ENCODE results near the gene FXYD4. TPM values are rescaled to one million over a fixed set of nuclear protein-coding genes. Genes with fewer than 3 reads are reported as not detected.

The FXYD4 gene
- total RNA-seq, 2 donors from 2014 or later = not detected

DNA sequence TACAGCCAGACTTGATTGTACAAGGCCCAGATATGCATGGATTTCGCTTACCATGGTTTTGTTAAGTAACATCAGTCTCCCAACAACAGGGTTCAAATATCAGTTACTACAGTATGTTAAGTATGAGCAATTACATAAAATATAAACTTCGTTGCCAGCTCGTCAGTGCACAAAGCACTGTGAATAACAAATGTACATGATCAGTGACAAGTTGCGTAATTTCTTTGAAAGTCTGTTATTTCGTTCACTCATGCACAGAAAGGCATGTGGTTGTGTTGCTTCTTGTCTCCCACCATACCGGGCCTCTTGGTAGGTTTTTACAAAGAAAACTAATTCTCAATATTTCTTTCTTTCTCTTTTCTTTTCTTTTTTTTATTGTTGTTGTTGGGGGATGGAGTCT lies 53.0 kb downstream of the FXYD4 start:
- Histone ChIP-seq H3K36me3 (replicated peaks in 1 of 2; ENCODE audit: insufficient read depth in 1 of 2, low read depth in 2 of 2) (no peaks in the 10 kb centered on the region), H3K9me3 (no peaks in the 10 kb centered on the region), H3K4me1 (peaks cover 15% of the 10 kb centered on the region), H3K27me3 (no peaks in the 10 kb centered on the region), H3K4me3 (no peak overlapping the region), H3K27ac (no peak overlapping the region)
- no peak for DNase-seq
- TF ChIP-seq, protein P1, sequence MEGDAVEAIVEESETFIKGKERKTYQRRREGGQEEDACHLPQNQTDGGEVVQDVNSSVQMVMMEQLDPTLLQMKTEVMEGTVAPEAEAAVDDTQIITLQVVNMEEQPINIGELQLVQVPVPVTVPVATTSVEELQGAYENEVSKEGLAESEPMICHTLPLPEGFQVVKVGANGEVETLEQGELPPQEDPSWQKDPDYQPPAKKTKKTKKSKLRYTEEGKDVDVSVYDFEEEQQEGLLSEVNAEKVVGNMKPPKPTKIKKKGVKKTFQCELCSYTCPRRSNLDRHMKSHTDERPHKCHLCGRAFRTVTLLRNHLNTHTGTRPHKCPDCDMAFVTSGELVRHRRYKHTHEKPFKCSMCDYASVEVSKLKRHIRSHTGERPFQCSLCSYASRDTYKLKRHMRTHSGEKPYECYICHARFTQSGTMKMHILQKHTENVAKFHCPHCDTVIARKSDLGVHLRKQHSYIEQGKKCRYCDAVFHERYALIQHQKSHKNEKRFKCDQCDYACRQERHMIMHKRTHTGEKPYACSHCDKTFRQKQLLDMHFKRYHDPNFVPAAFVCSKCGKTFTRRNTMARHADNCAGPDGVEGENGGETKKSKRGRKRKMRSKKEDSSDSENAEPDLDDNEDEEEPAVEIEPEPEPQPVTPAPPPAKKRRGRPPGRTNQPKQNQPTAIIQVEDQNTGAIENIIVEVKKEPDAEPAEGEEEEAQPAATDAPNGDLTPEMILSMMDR (IDR thresholded peaks at IDR 0.05) = no peak
- no peak for TF ChIP-seq POLR2A (IDR thresholded peaks at IDR 0.05)
- ATAC-seq = no peak
- 86 to 88% methylated on average over 6 of the region's 6 CpGs for WGBS, 2 donors
- intact Hi-C loops (cut with DNase I) = no loop called here

Small RNAs within 50 kb of the gene (small RNA-seq; reads per million reads assigned to genes)
- gene RNU6ATAC11P (not detected), gene SNORD3J (0.99 reads per million, percentile 38 among the genes with 10 or more reads in this experiment)

Other genes starting within 250 kb of the FXYD4 start
- gene CSGALNACT2, start 233.2 kb upstream of the FXYD4 start, total RNA-seq = 1 to 10 TPM; 6.9 to 9.6 TPM
- 1 to 10 TPM in 1 of 2 donors, under 1 TPM in 1; 0.66 to 2.6 TPM for gene RASGEF1A, start 104.6 kb upstream of the FXYD4 start, total RNA-seq
- gene HNRNPF, start 37.5 kb downstream of the FXYD4 start, total RNA-seq = 10 to 100 TPM; 33.6 to 80.9 TPM
- 1 to 10 TPM; 1.6 to 7.5 TPM for gene ZNF487, start 65.5 kb downstream of the FXYD4 start, total RNA-seq
- 10 to 100 TPM in 1 of 2 donors, 1 to 10 TPM in 1; 4.9 to 10.2 TPM for gene ZNF239, start 203.0 kb downstream of the FXYD4 start, total RNA-seq
- 1 to 10 TPM; 9.6 to 9.9 TPM for gene ZNF485, start 234.8 kb downstream of the FXYD4 start, total RNA-seq